Measurements from ENCODE around the gene DR1.
"Not testable (repeated sequence)": the region's sequence is repeated elsewhere in the genome, so short reads cannot be mapped to it uniquely, and the experiment has no call there.

DR1 gene

GRCh38 chr1:93347334-93347899 is 1.7 kb downstream of the DR1 start:
- DNase-seq (ENCODE audit: low read depth, low spot score): no peak
- Histone ChIP-seq H3K27ac (0 out of 2 replicates have a peak overlapping the region, but pooled peaks have one; percentile 25), H3K9ac (ENCODE audit: insufficient read length) (peak overlapping the region; percentile 99), H3K36me3 (ENCODE audit: insufficient read depth, low read length) (peaks cover 13% of the 10 kb centered on the region; the same call in 1 of the 2 replicates), H3K4me3 (peak overlapping the region; percentile 97), H3K9me3 (ENCODE audit: low read depth, low read length) (no peaks in the 10 kb centered on the region)
- TF ChIP-seq POLR2AphosphoS5 (IDR thresholded peaks at IDR 0.05; ENCODE audit: borderline replicate concordance, low read depth, low read length) (no peak), EZH2 (IDR thresholded peaks at IDR 0.05) (no peak), FOXP2 (optimal IDR thresholded peaks at IDR 0.05; ENCODE audit: control extremely low read depth, extremely low read length, insufficient read depth) (no peak)

- Histone ChIP-seq H3K4me3 (peak overlapping the region; percentile 97), H3K36me3 (ENCODE audit: insufficient read depth, low read length) (peaks cover 13% of the 10 kb centered on the region; the same call in 1 of the 2 replicates), H3K27ac (no peak overlapping the region), H3K9ac (ENCODE audit: insufficient read length) (peak overlapping the region; percentile 99), H3K9me3 (ENCODE audit: low read depth, low read length) (no peaks in the 10 kb centered on the region)
- no peak for DNase-seq (ENCODE audit: low read depth, low spot score)
- TF ChIP-seq EZH2 (IDR thresholded peaks at IDR 0.05): no peak
- no peak for TF ChIP-seq POLR2AphosphoS5 (IDR thresholded peaks at IDR 0.05; ENCODE audit: borderline replicate concordance, low read depth, low read length)
Measured at GRCh38 chr1:93348104-93348728, 2.5 kb downstream of the DR1 start.

- DNase-seq (ENCODE audit: low read depth, low spot score): no peak
- H3K9me3 ChIP-seq (ENCODE audit: low read depth, low read length): no peaks in the 10 kb centered on the region
- H3K4me3 ChIP-seq: peak overlapping the region; percentile 97
- no peak for TF ChIP-seq EZH2 (IDR thresholded peaks at IDR 0.05)
- no peak for TF ChIP-seq POLR2AphosphoS5 (IDR thresholded peaks at IDR 0.05; ENCODE audit: borderline replicate concordance, low read depth, low read length)
- peaks cover 20% of the 10 kb centered on the region for H3K36me3 ChIP-seq (ENCODE audit: insufficient read depth, low read length)
- H3K27ac ChIP-seq: peak overlapping the region; percentile 11; the same call in 1 of the 2 replicates
- peak overlapping the region; percentile 99 for H3K9ac ChIP-seq (ENCODE audit: insufficient read length)
Measured at GRCh38 chr1:93349231-93350135, 3.8 kb downstream of the DR1 start.

GRCh38 chr1:93350322-93350721 is 4.6 kb downstream of the DR1 start:
- peak overlapping the region; percentile 97; the same call in 1 of the 2 replicates for H3K27ac ChIP-seq
- H3K36me3 ChIP-seq (ENCODE audit: insufficient read depth, low read length): peaks cover 28% of the 10 kb centered on the region
- no peak overlapping the region for H3K9ac ChIP-seq (ENCODE audit: insufficient read length)
- TF ChIP-seq POLR2AphosphoS5 (IDR thresholded peaks at IDR 0.05; ENCODE audit: borderline replicate concordance, low read depth, low read length) (no peak), FOXP2 (optimal IDR thresholded peaks at IDR 0.05; ENCODE audit: control extremely low read depth, extremely low read length, insufficient read depth) (no peak)
- no peaks in the 10 kb centered on the region for H3K9me3 ChIP-seq (ENCODE audit: low read depth, low read length)
- H3K4me3 ChIP-seq: peak overlapping the region; percentile 48
- DNase-seq (ENCODE audit: low read depth, low spot score): no peak

- peak overlapping the region; percentile 97 for H3K27ac ChIP-seq
- no peaks in the 10 kb centered on the region for H3K9me3 ChIP-seq (ENCODE audit: low read depth, low read length)
- no peak for DNase-seq (ENCODE audit: low read depth, low spot score)
- peaks cover 34% of the 10 kb centered on the region for H3K36me3 ChIP-seq (ENCODE audit: insufficient read depth, low read length)
- H3K9ac ChIP-seq (ENCODE audit: insufficient read length): no peak overlapping the region
- TF ChIP-seq POLR2AphosphoS5 (IDR thresholded peaks at IDR 0.05; ENCODE audit: borderline replicate concordance, low read depth, low read length): no peak
- no peak for TF ChIP-seq EZH2 (IDR thresholded peaks at IDR 0.05)
- no peak for TF ChIP-seq FOXP2 (optimal IDR thresholded peaks at IDR 0.05; ENCODE audit: control extremely low read depth, extremely low read length, insufficient read depth)
- peak overlapping the region; percentile 48; the same call in 1 of the 2 replicates for H3K4me3 ChIP-seq
Measured at GRCh38 chr1:93350875-93351274, 5.2 kb downstream of the DR1 start.

- Histone ChIP-seq H3K27ac (peak overlapping the region; percentile 97; the same call in 1 of the 2 replicates), H3K36me3 (ENCODE audit: insufficient read depth, low read length) (peaks cover 38% of the 10 kb centered on the region)
- H3K9me3 ChIP-seq (ENCODE audit: low read depth, low read length); H3K4me3 ChIP-seq; H3K9ac ChIP-seq (ENCODE audit: insufficient read length); DNase-seq (ENCODE audit: low read depth, low spot score): not testable (repeated sequence)
Measured at GRCh38 chr1:93351346-93351745, 5.6 kb downstream of the DR1 start.

- no peak for DNase-seq (ENCODE audit: low read depth, low spot score)
- peak overlapping the region; percentile 97 for H3K27ac ChIP-seq
- peaks cover 48% of the 10 kb centered on the region for H3K36me3 ChIP-seq (ENCODE audit: insufficient read depth, low read length)
- peak overlapping the region; percentile 71 for H3K4me3 ChIP-seq
- H3K9ac ChIP-seq (ENCODE audit: insufficient read length): no peak overlapping the region
- no peak for TF ChIP-seq EZH2 (IDR thresholded peaks at IDR 0.05)
- no peak for TF ChIP-seq POLR2AphosphoS5 (IDR thresholded peaks at IDR 0.05; ENCODE audit: borderline replicate concordance, low read depth, low read length)
- no peak for TF ChIP-seq FOXP2 (optimal IDR thresholded peaks at IDR 0.05; ENCODE audit: control extremely low read depth, extremely low read length, insufficient read depth)
- H3K9me3 ChIP-seq (ENCODE audit: low read depth, low read length): no peaks in the 10 kb centered on the region
Measured at GRCh38 chr1:93352376-93352775, 6.7 kb downstream of the DR1 start.

GRCh38 chr1:93353286-93353685 is 7.6 kb downstream of the DR1 start:
- Histone ChIP-seq H3K4me3 (peak overlapping the region; percentile 71), H3K27ac (peak overlapping the region; percentile 97), H3K9me3 (ENCODE audit: low read depth, low read length) (no peaks in the 10 kb centered on the region), H3K36me3 (ENCODE audit: insufficient read depth, low read length) (peaks cover 57% of the 10 kb centered on the region), H3K9ac (ENCODE audit: insufficient read length) (peak overlapping the region; percentile 62)
- TF ChIP-seq FOXP2 (optimal IDR thresholded peaks at IDR 0.05; ENCODE audit: control extremely low read depth, extremely low read length, insufficient read depth): no peak
- no peak for TF ChIP-seq EZH2 (IDR thresholded peaks at IDR 0.05)
- no peak for TF ChIP-seq POLR2AphosphoS5 (IDR thresholded peaks at IDR 0.05; ENCODE audit: borderline replicate concordance, low read depth, low read length)
- peak; percentile 39 for DNase-seq (ENCODE audit: low read depth, low spot score)
